SK-N-SH (cell line): ENCODE data around the gene DDX52. TPM values are rescaled to one million over a fixed set of nuclear protein-coding genes. Genes with fewer than 3 reads are reported as not detected.

Source experiments
- CTCF ChIA-PET: fragments of 300-600, 350-600 bp; formaldehyde crosslinking; extraction: SDS; loops from one replicate; lab custom pipeline; 2021; lab: Yijun Ruan, JAX
- POLR2A ChIA-PET: fragments of 350-600 bp; sonication (Branson Sonifier 250); formaldehyde crosslinking; extraction: SDS; loops from one replicate; lab custom pipeline; 2020; ENCODE audit warnings: antibody characterized with exemption, inconsistent platforms; lab: Yijun Ruan, JAX
- DNase-seq: peaks from one replicate; pipeline ENCODE4 v3.0.0; 2012
- H2AFZ ChIP-seq: fragments of 200-600 bp; sonication (generic); 2 replicates; pipeline ENCODE4 v1.8.1; 2016; ENCODE audit warnings: antibody characterized with exemption, mild to moderate bottlenecking, low read depth
- H3F3A ChIP-seq: fragments of 200-600 bp; sonication (generic); replicated peaks from 2 replicates; pipeline ENCODE3; 2016; ENCODE audit warnings: antibody characterized with exemption, mild to moderate bottlenecking; ENCODE audit not compliant: insufficient read depth
- H3K27ac ChIP-seq, 2 experiments: fragments of 200-500 bp in 1 of 2; fragments of 200-600 bp in 1 of 2; sonication (Bioruptor generic) in 1 of 2; sonication (generic), shearing (Covaris generic) in 1 of 2; 2 replicates each; pipeline versions ENCODE4 v1.5.1 to v1.6.1; 2014 to 2016; ENCODE audit warnings: low read depth in 2 of 2, inconsistent platforms in 1 of 2, low read length in 1 of 2, mild to moderate bottlenecking in 1 of 2, mixed read lengths in 1 of 2
- H3K27me3 ChIP-seq: fragments of 200-600 bp; sonication (generic), shearing (Covaris generic); 2 replicates; pipeline ENCODE4 v1.6.1; 2016; ENCODE audit warnings: mixed run types; ENCODE audit not compliant: insufficient read depth
- H3K36me3 ChIP-seq, 2 experiments: fragments of 200-500 bp in 1 of 2; fragments of 200-600 bp in 1 of 2; sonication (Bioruptor generic) in 1 of 2; sonication (generic) in 1 of 2; replicated peaks in 1 of 2; 2 replicates each; pipeline versions ENCODE3 to v1.5.1; 2014 to 2016; ENCODE audit warnings: low read length in 1 of 2, mild to moderate bottlenecking in 1 of 2; ENCODE audit not compliant: insufficient read depth in 2 of 2, control insufficient read depth in 1 of 2
- H3K4me1 ChIP-seq, 2 experiments: fragments of 200-500 bp in 1 of 2; fragments of 200-600 bp in 1 of 2; sonication (Bioruptor generic) in 1 of 2; sonication (generic), shearing (Covaris generic) in 1 of 2; 2 replicates each; pipeline versions ENCODE4 v1.5.1 to v1.6.1; 2014 to 2016; ENCODE audit warnings: low read depth in 1 of 2, low read length in 1 of 2, mixed run types in 1 of 2; ENCODE audit not compliant: insufficient read depth in 2 of 2, control insufficient read depth in 1 of 2
- H3K4me2 ChIP-seq: fragments of 200-600 bp; sonication (generic), shearing (Covaris generic); 2 replicates; pipeline ENCODE4 v1.6.1; 2017; ENCODE audit warnings: mixed run types
- H3K4me3 ChIP-seq, 2 experiments: fragments of 200-500 bp in 1 of 2; fragments of 200-600 bp in 1 of 2; sonication (Bioruptor generic) in 1 of 2; sonication (generic), shearing (Covaris generic) in 1 of 2; 2 replicates each; pipeline versions ENCODE4 v1.5.1 to v1.8.1; 2014 to 2016; ENCODE audit warnings: low read depth in 2 of 2, inconsistent platforms in 1 of 2, low read length in 1 of 2, mild to moderate bottlenecking in 1 of 2, mixed read lengths in 1 of 2, moderate library complexity in 1 of 2
- H3K79me2 ChIP-seq: fragments of 200-600 bp; sonication (generic); 2 replicates; pipeline ENCODE4 v1.8.1; 2017; ENCODE audit warnings: mild to moderate bottlenecking; ENCODE audit not compliant: insufficient read depth
- H3K9ac ChIP-seq: fragments of 200-600 bp; sonication (generic); 2 replicates; pipeline ENCODE4 v1.6.1; 2017; ENCODE audit warnings: mixed run types
- H3K9me2 ChIP-seq: fragments of 200-600 bp; sonication (generic); 2 replicates; pipeline ENCODE4 v1.6.1; 2017; ENCODE audit warnings: mixed run types
- H3K9me3 ChIP-seq: fragments of 200-600 bp; sonication (generic); 2 replicates; pipeline ENCODE4 v1.6.1; 2017; ENCODE audit warnings: mixed run types, mild to moderate bottlenecking, moderate library complexity
- H4K20me1 ChIP-seq: fragments of 200-600 bp; sonication (generic); 2 replicates; pipeline ENCODE4 v1.6.1; 2017; ENCODE audit warnings: mild to moderate bottlenecking, mixed run types; ENCODE audit not compliant: insufficient read depth
- ELF1 ChIP-seq: IDR thresholded peaks from 2 replicates; pipeline ENCODE4 v1.4.0; 2012
- FOSL2 ChIP-seq: IDR thresholded peaks from 2 replicates; pipeline ENCODE4 v1.4.0; 2012; ENCODE audit warnings: low read depth, mild to moderate bottlenecking, moderate library complexity, borderline replicate concordance
- FOXJ3 ChIP-seq: sonication (generic); formaldehyde crosslinking; IDR thresholded peaks from 2 replicates; pipeline ENCODE4 v1.5.1; 2020; ENCODE audit warnings: mild to moderate bottlenecking, missing genetic modification reagents
- GABPA ChIP-seq: IDR thresholded peaks from 2 replicates; pipeline ENCODE4 v1.4.0; 2012; ENCODE audit warnings: low read depth, mild to moderate bottlenecking
- MXI1 ChIP-seq: IDR thresholded peaks from 2 replicates; pipeline ENCODE4 v1.6.1; 2012; ENCODE audit warnings: mild to moderate bottlenecking, low read depth, low read length, improper control_type of control experiment
- POLR2AphosphoS5 ChIP-seq: IDR thresholded peaks from 2 replicates; pipeline ENCODE4 v1.6.1; 2012; ENCODE audit warnings: low read depth, low read length
- RAD21 ChIP-seq: IDR thresholded peaks from 2 replicates; pipeline ENCODE4 v1.6.1; 2012; ENCODE audit warnings: mild to moderate bottlenecking, low read length
- RFX5 ChIP-seq: IDR thresholded peaks from 2 replicates; pipeline ENCODE4 v1.6.1; 2012; ENCODE audit warnings: mild to moderate bottlenecking, improper control_type of control experiment, low read length
- SIN3A ChIP-seq: IDR thresholded peaks from 2 replicates; pipeline ENCODE4 v1.6.1; 2012; ENCODE audit warnings: low read depth, mild to moderate bottlenecking, low read length, moderate library complexity, borderline replicate concordance
- SMC3 ChIP-seq: IDR thresholded peaks from 2 replicates; pipeline ENCODE4 v1.6.1; 2012; ENCODE audit warnings: low read depth, low read length, improper control_type of control experiment
- TAF1 ChIP-seq: IDR thresholded peaks from 2 replicates; pipeline ENCODE4 v1.6.1; 2012; ENCODE audit warnings: low read depth, mild to moderate bottlenecking, low read length, moderate library complexity, borderline replicate concordance
- TCF12 ChIP-seq: IDR thresholded peaks from 2 replicates; pipeline ENCODE4 v1.4.0; 2012
- TEAD4 ChIP-seq: IDR thresholded peaks from 2 replicates; pipeline ENCODE4 v1.4.0; 2012; ENCODE audit warnings: mild to moderate bottlenecking, borderline replicate concordance; ENCODE audit not compliant: insufficient read depth
- WGBS: methylation state at CpG from one replicate; pipeline ENCODE4 v1.1.6; 2017; ENCODE audit warnings: low lambda C conversion rate; 5-methylcytosine and 5-hydroxymethylcytosine counted together
- polyA plus RNA-seq, 3 experiments: library from polyadenylated mRNA; depleted of rRNA; stranded (reverse); fragments of >200 nt; gene quantifications; 2 replicates each; pipeline ENCODE4 v1.2.3, GENCODE V29; 2012
- TF ChIP-seq, protein P1 (sequence below): IDR thresholded peaks from 2 replicates; pipeline ENCODE4 v1.4.0; 2012; ENCODE audit warnings: low read depth, borderline replicate concordance
- TF ChIP-seq, protein P2 (sequence below): fragments of 200-600 bp; sonication (generic); IDR thresholded peaks from 2 replicates; pipeline ENCODE4 v1.6.1; 2017; ENCODE audit warnings: antibody characterized with exemption, mild to moderate bottlenecking, moderate library complexity

DDX52 gene
- polyA plus RNA-seq, 1 of the 3 experiments (the other 2 are of a cell fraction) = 7.3 TPM

DNA sequence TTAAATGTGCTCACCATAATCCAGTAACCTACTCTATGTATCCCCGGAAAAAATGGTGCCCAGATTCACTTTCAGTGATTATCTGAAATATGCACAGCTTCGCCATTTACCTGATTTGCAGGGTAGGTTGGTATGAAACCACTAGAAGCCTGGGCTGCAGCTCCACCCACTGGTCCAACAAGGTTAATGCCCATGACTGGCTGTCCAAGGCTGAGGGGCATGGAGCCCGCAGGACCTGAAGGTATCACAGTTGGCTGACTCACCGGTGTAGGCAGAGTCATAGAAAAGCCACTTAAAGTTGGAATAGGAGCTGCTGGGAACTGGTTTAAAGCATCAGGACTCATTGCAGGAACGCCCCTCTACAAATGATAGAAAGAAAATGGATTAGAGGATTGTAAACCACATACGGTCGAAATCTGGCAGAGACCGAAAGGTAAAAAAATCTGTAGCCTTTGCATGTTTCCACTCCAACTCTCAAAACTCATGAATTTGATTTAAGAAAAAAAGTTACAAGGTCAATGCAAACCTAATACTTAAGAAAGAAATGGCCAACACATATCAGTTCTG lies 72.6 kb downstream of the DDX52 start:
- H3K4me2 ChIP-seq = no peak overlapping the region
- H3K4me3 ChIP-seq = peak overlapping the region in 1 of 2 experiments; percentile 6; a peak in 1 of 4 replicates
- H3K9ac ChIP-seq = no peak overlapping the region
- no peaks in the 10 kb centered on the region for H3K27me3 ChIP-seq
- TF ChIP-seq, protein P1, sequence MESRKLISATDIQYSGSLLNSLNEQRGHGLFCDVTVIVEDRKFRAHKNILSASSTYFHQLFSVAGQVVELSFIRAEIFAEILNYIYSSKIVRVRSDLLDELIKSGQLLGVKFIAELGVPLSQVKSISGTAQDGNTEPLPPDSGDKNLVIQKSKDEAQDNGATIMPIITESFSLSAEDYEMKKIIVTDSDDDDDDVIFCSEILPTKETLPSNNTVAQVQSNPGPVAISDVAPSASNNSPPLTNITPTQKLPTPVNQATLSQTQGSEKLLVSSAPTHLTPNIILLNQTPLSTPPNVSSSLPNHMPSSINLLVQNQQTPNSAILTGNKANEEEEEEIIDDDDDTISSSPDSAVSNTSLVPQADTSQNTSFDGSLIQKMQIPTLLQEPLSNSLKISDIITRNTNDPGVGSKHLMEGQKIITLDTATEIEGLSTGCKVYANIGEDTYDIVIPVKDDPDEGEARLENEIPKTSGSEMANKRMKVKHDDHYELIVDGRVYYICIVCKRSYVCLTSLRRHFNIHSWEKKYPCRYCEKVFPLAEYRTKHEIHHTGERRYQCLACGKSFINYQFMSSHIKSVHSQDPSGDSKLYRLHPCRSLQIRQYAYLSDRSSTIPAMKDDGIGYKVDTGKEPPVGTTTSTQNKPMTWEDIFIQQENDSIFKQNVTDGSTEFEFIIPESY = no peak
- no peak for TF ChIP-seq RFX5
- peak; percentile 77 for TF ChIP-seq RAD21
- TF ChIP-seq SMC3 = peak; percentile 52
- TF ChIP-seq, protein P2, sequence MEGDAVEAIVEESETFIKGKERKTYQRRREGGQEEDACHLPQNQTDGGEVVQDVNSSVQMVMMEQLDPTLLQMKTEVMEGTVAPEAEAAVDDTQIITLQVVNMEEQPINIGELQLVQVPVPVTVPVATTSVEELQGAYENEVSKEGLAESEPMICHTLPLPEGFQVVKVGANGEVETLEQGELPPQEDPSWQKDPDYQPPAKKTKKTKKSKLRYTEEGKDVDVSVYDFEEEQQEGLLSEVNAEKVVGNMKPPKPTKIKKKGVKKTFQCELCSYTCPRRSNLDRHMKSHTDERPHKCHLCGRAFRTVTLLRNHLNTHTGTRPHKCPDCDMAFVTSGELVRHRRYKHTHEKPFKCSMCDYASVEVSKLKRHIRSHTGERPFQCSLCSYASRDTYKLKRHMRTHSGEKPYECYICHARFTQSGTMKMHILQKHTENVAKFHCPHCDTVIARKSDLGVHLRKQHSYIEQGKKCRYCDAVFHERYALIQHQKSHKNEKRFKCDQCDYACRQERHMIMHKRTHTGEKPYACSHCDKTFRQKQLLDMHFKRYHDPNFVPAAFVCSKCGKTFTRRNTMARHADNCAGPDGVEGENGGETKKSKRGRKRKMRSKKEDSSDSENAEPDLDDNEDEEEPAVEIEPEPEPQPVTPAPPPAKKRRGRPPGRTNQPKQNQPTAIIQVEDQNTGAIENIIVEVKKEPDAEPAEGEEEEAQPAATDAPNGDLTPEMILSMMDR = peak; percentile 71
- no peak for TF ChIP-seq POLR2AphosphoS5
- TF ChIP-seq TCF12 = no peak
- no peak for TF ChIP-seq ELF1
- no peak for TF ChIP-seq TAF1
- TF ChIP-seq SIN3A = no peak
- no peak for TF ChIP-seq GABPA
- no peak for TF ChIP-seq TEAD4
- peak; percentile 63; the same call in 1 of the 2 replicates for TF ChIP-seq FOSL2
- TF ChIP-seq MXI1 = no peak
- TF ChIP-seq FOXJ3 (CRISPR knock-in tag) = no peak
- WGBS = 77% methylated on average over 8 of the region's 8 CpGs
- H3K4me1 ChIP-seq = no peaks in the 10 kb centered on the region
- no peaks in the 10 kb centered on the region for H4K20me1 ChIP-seq
- H3K27ac ChIP-seq = peak overlapping the region in 1 of 2 experiments; percentile 36; a peak in 1 of 4 replicates
- POLR2A ChIA-PET = no interaction called here
- H3K36me3 ChIP-seq = peaks cover 57 to 77% of the 10 kb centered on the region in 2 experiments
- no peaks in the 10 kb centered on the region for H3K9me2 ChIP-seq
- no peaks in the 10 kb centered on the region for H3K79me2 ChIP-seq
- H3F3A ChIP-seq = peaks cover 7% of the 10 kb centered on the region
- H2AFZ ChIP-seq = no peak overlapping the region
- DNase-seq = peak; percentile 79
- H3K9me3 ChIP-seq = no peaks in the 10 kb centered on the region
- CTCF ChIA-PET = interaction anchor here (0.5 to 4.1 kb wide), 24 partner anchors 9 to 968 kb away, joined by 3 to 44 read pairs (median 7); partner anchors contain the start of gene SYNRG
